Fibroblast of peridontal ligament (primary cell): ENCODE results near the gene TAF7.
"Not testable (repeated sequence)": the region's sequence is repeated elsewhere in the genome, so short reads cannot be mapped to it uniquely, and the experiment has no call there.

Source experiments
- DNase-seq: peaks from one replicate; pipeline ENCODE4 v3.0.0-alpha.2; 2010; ENCODE audit errors: extremely low read depth

The TAF7 gene

GRCh38 chr5:141338538-141339306 lies 18.1 kb upstream of the TAF7 start, which contains the start of gene PCDHGA2:
Gene PCDHGA2, plus strand, starts transcription at chr5:141338760.
- peak; percentile 62 for DNase-seq

DNA sequence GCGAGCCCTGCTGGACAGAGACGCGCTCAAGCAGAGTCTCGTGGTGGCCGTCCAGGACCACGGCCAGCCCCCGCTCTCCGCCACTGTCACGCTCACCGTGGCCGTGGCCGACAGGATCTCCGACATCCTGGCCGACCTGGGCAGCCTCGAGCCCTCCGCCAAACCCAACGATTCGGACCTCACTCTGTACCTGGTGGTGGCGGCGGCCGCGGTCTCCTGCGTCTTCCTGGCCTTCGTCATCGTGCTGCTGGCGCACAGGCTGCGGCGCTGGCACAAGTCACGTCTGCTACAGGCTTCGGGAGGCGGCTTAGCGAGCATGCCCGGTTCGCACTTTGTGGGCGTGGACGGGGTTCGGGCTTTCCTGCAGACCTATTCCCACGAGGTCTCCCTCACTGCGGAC lies 12.0 kb upstream of the TAF7 start:
- DNase-seq, result not testable (repeated sequence)

DNA sequence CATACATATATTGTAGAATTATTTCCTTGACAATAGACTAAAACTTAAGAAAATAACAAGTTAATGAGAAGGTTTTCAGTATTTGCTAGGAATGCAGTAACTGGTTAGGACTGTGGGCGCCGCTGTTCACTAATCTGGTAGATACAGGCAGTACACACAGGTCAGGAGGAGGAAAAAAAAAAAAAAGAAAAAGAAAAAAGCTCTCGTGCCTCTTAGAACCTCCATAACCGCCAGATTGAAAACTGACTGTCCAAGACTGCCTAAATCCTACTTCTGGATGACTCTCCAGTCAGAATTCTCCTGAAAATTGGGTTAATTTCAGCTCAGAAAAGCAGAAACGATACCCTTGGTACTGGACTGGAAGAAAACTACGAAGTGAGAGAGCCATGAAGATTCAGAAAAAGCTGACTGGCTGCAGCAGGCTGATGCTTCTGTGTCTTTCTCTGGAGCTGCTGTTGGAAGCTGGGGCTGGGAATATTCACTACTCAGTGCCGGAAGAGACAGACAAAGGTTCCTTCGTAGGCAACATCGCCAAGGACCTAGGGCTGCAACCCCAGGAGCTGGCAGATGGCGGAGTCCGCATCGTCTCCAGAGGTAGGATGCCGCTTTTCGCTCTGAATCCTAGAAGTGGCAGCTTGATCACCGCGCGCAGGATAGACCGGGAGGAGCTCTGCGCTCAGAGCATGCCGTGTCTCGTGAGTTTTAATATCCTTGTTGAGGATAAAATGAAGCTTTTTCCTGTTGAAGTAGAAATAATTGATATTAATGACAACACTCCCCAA lies 9.9 kb upstream of the TAF7 start, which contains the start of gene PCDHGA1:
PCDHGA1 (plus strand) TSS at position 216 of the 782 bp plus-strand sequence.
- DNase-seq, result peak; percentile 68

DNA sequence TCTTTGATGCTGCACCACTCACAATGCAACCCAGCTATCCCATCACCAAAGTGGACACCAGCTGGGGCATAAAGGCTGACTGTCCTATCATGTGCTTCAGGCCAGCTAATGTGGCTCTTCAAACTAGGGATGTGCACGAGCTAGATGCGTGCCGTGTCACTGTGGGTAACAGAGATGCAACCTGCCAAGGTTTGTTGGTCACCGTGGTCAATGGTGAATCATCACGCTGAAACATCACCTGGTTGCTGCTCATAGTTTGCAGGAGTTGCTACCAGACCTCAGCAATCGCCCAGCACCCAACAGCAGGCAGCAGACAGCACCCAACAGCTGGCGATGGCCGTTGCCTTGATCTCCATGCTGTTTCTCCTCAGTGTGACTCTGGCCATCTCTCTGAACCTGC lies 7.6 kb upstream of the TAF7 start:
- no peak for DNase-seq

DNA sequence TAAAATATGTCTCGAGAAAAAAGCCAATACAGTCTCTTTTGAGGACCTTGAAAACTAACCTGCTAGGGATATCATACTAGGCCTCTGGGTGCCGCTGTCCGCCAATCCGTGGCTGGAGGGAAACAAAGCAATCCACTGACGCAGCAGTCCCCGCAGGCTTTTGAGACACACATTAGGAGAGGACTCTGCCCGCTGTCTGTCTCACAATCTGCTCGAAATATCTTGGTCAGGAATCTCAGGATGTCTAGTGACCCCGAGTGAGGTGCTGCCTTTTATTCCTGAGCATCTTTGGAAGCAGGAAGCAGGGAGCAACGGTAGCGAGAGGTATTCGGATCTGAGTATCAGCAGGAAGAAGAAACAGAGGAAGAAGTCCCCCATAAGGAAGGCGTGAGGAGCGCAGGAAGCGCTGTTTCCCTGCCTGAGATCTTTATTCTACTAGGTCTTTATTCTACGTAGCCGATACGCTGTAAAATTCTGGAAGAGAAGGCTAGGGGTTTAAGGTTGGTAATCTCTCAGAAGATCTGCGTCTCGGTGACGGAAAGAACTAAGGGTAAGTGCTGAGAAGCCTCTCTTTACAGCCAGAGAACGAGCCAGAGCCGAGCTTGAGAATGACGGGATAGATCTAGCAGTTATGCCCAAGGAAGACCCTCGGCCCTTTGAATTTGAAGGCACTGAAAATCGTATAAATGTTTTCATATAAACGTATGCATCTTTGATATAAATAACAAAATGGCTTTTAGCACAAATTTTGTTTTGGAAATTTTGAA lies 5.7 kb upstream of the TAF7 start:
- DNase-seq, result peak; percentile 80

GRCh38 chr5:141322261-141322660 lies 1.7 kb upstream of the TAF7 start:
- DNase-seq, result no peak

DNA sequence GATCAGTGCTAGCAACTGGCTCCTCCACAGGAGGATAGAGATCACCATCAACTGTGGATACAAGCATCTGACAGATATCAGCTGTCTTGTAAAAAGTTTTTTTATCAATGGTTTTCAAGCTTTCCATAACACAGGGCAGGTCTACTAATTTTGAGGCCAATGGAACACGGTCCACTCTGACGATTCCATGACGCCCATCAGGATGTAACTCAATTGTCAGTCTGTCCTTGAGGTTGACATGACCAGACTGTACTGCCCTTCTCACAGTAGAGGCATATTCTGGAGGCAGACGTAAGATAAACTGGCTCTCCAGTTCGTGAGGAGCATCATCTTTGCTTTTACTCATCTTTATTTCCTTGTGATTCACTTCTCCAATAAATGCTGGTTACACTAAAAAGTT lies 885 bp downstream of the TAF7 start:
- DNase-seq, result no peak

GRCh38 chr5:141319202-141319601 lies 1.4 kb downstream of the TAF7 start:
- no peak for DNase-seq

GRCh38 chr5:141316963-141317362 lies 3.6 kb downstream of the TAF7 start:
- DNase-seq, result not testable (repeated sequence)

DNA sequence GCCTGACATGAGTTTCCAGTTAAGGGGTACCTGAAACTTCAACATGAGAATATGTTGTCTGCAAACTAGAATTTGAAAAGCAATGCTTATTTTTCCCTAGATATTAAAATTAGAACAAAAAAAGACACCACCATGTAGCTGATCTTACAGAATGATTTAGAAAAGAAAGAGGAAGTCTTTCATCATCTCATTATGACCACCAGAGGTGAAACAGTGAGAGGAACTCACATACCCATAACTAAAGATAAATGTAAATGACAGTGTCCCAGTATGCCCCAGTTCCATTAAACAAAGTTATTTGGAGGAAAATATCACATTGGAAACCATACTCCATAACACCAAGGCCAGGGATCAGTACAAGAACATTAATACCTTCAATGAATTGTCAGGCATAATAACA lies 6.9 kb downstream of the TAF7 start:
- no peak for DNase-seq

- DNase-seq, result no peak
Observed at GRCh38 chr5:141306630-141307029, 14.0 kb downstream of the TAF7 start.

GRCh38 chr5:141303756-141304155 lies 16.8 kb downstream of the TAF7 start, which contains the start of gene SLC25A2:
Gene SLC25A2, minus strand, starts transcription at chr5:141304049. Its CDS starts 184 bp downstream, at chr5:141303865.
- no peak for DNase-seq

DNA sequence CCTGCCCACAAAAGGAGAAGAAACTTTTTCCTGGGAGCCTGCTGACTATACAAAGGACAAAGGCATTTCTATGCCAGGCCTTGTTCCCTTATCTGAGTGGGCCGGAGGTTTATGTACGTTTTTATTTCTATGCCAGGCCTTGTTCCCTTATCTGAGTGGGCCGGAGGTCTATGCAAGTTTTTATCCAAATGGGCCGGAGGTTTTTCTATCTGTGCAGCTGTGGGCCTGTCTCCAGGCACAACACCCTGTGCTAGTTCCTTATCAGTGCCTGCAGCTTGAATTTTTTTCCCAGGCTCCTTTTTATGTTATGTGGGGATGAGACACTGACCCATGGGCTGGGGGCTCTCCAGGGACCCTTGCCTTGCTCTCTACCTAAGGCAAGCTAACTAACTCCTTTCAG lies 22.2 kb downstream of the TAF7 start:
- no peak for DNase-seq

- DNase-seq, result no peak
Observed at GRCh38 chr5:141272906-141273305, 47.7 kb downstream of the TAF7 start.

- no peak for DNase-seq
Observed at GRCh38 chr5:141269195-141269594, 51.4 kb downstream of the TAF7 start.
